Measurements from ENCODE around the gene RNFT2.

The RNFT2 gene

GRCh38 chr12:116737774-116738657, at the start of gene RNFT2, which contains the start of gene SPRING1:
TSS of gene RNFT2 (plus strand) at chr12:116738315. CDS start at chr12:116740498, 2,183 bp downstream.
TSS of gene SPRING1 (minus strand) at chr12:116738069. CDS start at chr12:116737900, 169 bp downstream.
- DNase-seq = peak; percentile 97

GRCh38 chr12:116689521-116689920, 48.6 kb upstream of the RNFT2 start:
- DNase-seq = no peak

GRCh38 chr12:116689979-116690744, 48.0 kb upstream of the RNFT2 start:
- DNase-seq = no peak

GRCh38 chr12:116691205-116691604, 46.9 kb upstream of the RNFT2 start:
- no peak for DNase-seq

GRCh38 chr12:116691636-116692035, 46.5 kb upstream of the RNFT2 start:
- DNase-seq = no peak

GRCh38 chr12:116692605-116693004, 45.5 kb upstream of the RNFT2 start:
- no peak for DNase-seq

GRCh38 chr12:116693286-116694227, 44.6 kb upstream of the RNFT2 start:
- no peak for DNase-seq

- no peak for DNase-seq
Observed at GRCh38 chr12:116694653-116695463, 43.3 kb upstream of the RNFT2 start.

GRCh38 chr12:116695464-116695725, 42.7 kb upstream of the RNFT2 start:
- DNase-seq = no peak

- DNase-seq = no peak
Observed at GRCh38 chr12:116697305-116697704, 40.8 kb upstream of the RNFT2 start.

- DNase-seq = no peak
Observed at GRCh38 chr12:116697716-116698115, 40.4 kb upstream of the RNFT2 start.

- DNase-seq = no peak
Observed at GRCh38 chr12:116698116-116698515, 40.0 kb upstream of the RNFT2 start.

GRCh38 chr12:116698554-116699075, 39.5 kb upstream of the RNFT2 start:
- no peak for DNase-seq

GRCh38 chr12:116700066-116700465, 38.0 kb upstream of the RNFT2 start:
- DNase-seq = no peak

- no peak for DNase-seq
Observed at GRCh38 chr12:116701432-116701831, 36.7 kb upstream of the RNFT2 start.

- DNase-seq = peak; percentile 61
Observed at GRCh38 chr12:116703214-116703795, 34.8 kb upstream of the RNFT2 start.

GRCh38 chr12:116707751-116708150, 30.4 kb upstream of the RNFT2 start:
- DNase-seq = no peak

GRCh38 chr12:116708826-116709756, 29.0 kb upstream of the RNFT2 start:
- DNase-seq = peak; percentile 28

- DNase-seq = no peak
Observed at GRCh38 chr12:116709768-116710167, 28.3 kb upstream of the RNFT2 start.

Data from activated T-cell treated with anti-CD3 and anti-CD28 coated beads for 4 hours (primary cell).